Pancreas (tissue), 10 donors: Measurements from ENCODE around the gene FLRT2. TPM values are rescaled to one million over a fixed set of nuclear protein-coding genes. Genes with fewer than 3 reads are reported as not detected.

ENCODE experiments used
- ATAC-seq, 4 donors: fragments of 200-7000 bp; cut with Tn5 transposase; one replicate each; pipeline versions ENCODE4 v1.8.0 to v1.9.1; 2020; ENCODE audit warnings: mild to moderate bottlenecking in 4 of 4, moderate library complexity in 4 of 4
- DNase-seq, 6 donors: peaks; one replicate each; pipeline ENCODE4 v3.0.0-alpha.2; 2020
- FAIRE-seq: peaks from 2 replicates; lab custom pipeline; 2012; peaks lifted over from hg19 to GRCh38; lab: Jason Lieb, UNC
- H3K27ac ChIP-seq, 4 donors: fragments of 200-600 bp; sonication (generic); 1 replicate in 3 of 4; 2 replicates in 1 of 4; pipeline versions ENCODE4 v1.5.0 to v1.8.0; 2020
- H3K27me3 ChIP-seq, 4 donors: fragments of 200-600 bp; one replicate each; pipeline ENCODE4 v1.8.0; 2021
- H3K36me3 ChIP-seq, 3 donors: fragments of 200-600 bp; sonication (generic) in 1 of 3; one replicate each; pipeline versions ENCODE4 v1.5.0 to v1.8.0; 2020 to 2021
- H3K4me1 ChIP-seq, 3 donors: fragments of 200-600 bp; one replicate each; pipeline ENCODE4 v1.8.0; 2021
- H3K4me3 ChIP-seq, 4 donors: fragments of 200-600 bp; sonication (generic) in 2 of 4; one replicate each; pipeline versions ENCODE4 v1.5.0 to v1.8.0; 2020 to 2021
- H3K9me3 ChIP-seq, 4 donors: fragments of 200-600 bp; one replicate each; pipeline ENCODE4 v1.8.0; 2021
- CTCF ChIP-seq, 4 donors: fragments of 200-600 bp; sonication (generic) in 3 of 4; IDR thresholded peaks; one replicate each; pipeline versions ENCODE4 v1.5.0 to v1.8.0; 2021; ENCODE audit warnings: antibody characterized with exemption in 4 of 4
- WGBS, 2 donors: extraction: QIAGEN DNeasy Blood & Tissue Kit; methylation state at CpG; one replicate each; pipeline ENCODE4 v1.1.7; 2013; 5-methylcytosine and 5-hydroxymethylcytosine counted together
- intact Hi-C, 3 donors: fragments of 100-400 bp; cut with DNase I; formaldehyde crosslinking; loops; one replicate each; pipeline versions ENCODE4 v1.11.1 to v1.14.2; 2022
- polyA plus RNA-seq, 2 donors: library from polyadenylated mRNA; stranded (reverse); fragments of 200-250 nt; gene quantifications; one replicate each; pipeline ENCODE4 v1.2.3, GENCODE V29; 2013
- total RNA-seq, 6 donors: library from RNA; stranded (reverse); fragmentation: NEBNext Ultra II Directional in 4 of 6; extraction: Animal tissue kit (Norgen Biotek cat#: 25700) in 4 of 6; gene quantifications; one replicate each; pipeline versions ENCODE4 v1.2.1 to v1.2.4, GENCODE V29; 2021 to 2023
- donor health status: healthy with polysubstance abuse.
- donor health status: DM: no; HTN: no; CAD: no; lungs with moderate emphysema.
- donor health status: DM: no; HTN: no; CAD: no.
- donor health status: control.
- donor health status: control.
- donor health status: Bipolar disorder and iron deficiency.
- donor health status: DM: yes; HTN: yes; CAD: no.
- donor health status: DM: no; HTN: no; CAD: no.
- donor health status: DM: no; HTN: no; CAD: no.
- donor health status: DM: yes; HTN: yes; CAD: no.

The FLRT2 gene
- total and polyA plus RNA-seq, 8 donors: 62.8 to 229 (median 101) TPM

GRCh38 chr14:85546390-85546789 is 16.4 kb downstream of the FLRT2 start:
- FAIRE-seq (no peak), ATAC-seq (no peak), DNase-seq (no peak)
- H3K27me3 ChIP-seq: no peaks in the 10 kb centered on the region
- peaks cover 0 to 13% (median 0%) of the 10 kb centered on the region in 3 donors for H3K36me3 ChIP-seq
- no peaks in the 10 kb centered on the region for H3K4me1 ChIP-seq
- no peak overlapping the region for H3K27ac ChIP-seq
- 63 to 74% methylated on average over 3 of the region's 3 CpGs for WGBS, 2 donors
- no peak for TF ChIP-seq CTCF (IDR thresholded peaks at IDR 0.05)
- intact Hi-C loops: no loop called here
- H3K4me3 ChIP-seq: no peak overlapping the region
- no peaks in the 10 kb centered on the region for H3K9me3 ChIP-seq

GRCh38 chr14:85549697-85550096 is 19.8 kb downstream of the FLRT2 start:
- no peaks in the 10 kb centered on the region for H3K4me1 ChIP-seq
- intact Hi-C loops: no loop called here
- 68 to 72% methylated on average over 2 of the region's 2 CpGs for WGBS, 2 donors

GRCh38 chr14:85554106-85554505 is 24.2 kb downstream of the FLRT2 start:
- intact Hi-C loops: no loop called here
- FAIRE-seq: no peak
- no peak for TF ChIP-seq CTCF (IDR thresholded peaks at IDR 0.05)

More at GRCh38 chr14:85549697-85550096, 19.8 kb downstream of the FLRT2 start:
- TF ChIP-seq CTCF (IDR thresholded peaks at IDR 0.05): no peak
- Histone ChIP-seq H3K4me3 (no peak overlapping the region), H3K36me3 (peaks cover 0 to 5% (median 0%) of the 10 kb centered on the region in 3 donors), H3K27ac (no peak overlapping the region), H3K27me3 (no peaks in the 10 kb centered on the region), H3K9me3 (no peaks in the 10 kb centered on the region)
- FAIRE-seq (no peak), ATAC-seq (no peak), DNase-seq (no peak)

GRCh38 chr14:85556267-85556666 is 26.3 kb downstream of the FLRT2 start:
- Histone ChIP-seq H3K9me3 (no peaks in the 10 kb centered on the region), H3K4me3 (no peak overlapping the region), H3K27me3 (no peaks in the 10 kb centered on the region), H3K27ac (no peak overlapping the region), H3K36me3 (peaks cover 0 to 9% (median 4%) of the 10 kb centered on the region in 3 donors), H3K4me1 (no peaks in the 10 kb centered on the region)
- WGBS, 2 donors: 93 to 97% methylated on average over 1 of the region's 1 CpG
- FAIRE-seq: no peak
- no peak for DNase-seq
- no peak for TF ChIP-seq CTCF (IDR thresholded peaks at IDR 0.05)
- no peak for ATAC-seq
- intact Hi-C loops: no loop called here

More at GRCh38 chr14:85554106-85554505, 24.2 kb downstream of the FLRT2 start:
- WGBS, 2 donors: 59 to 80% methylated on average over 3 of the region's 3 CpGs
- Histone ChIP-seq H3K4me1 (no peaks in the 10 kb centered on the region), H3K27me3 (no peaks in the 10 kb centered on the region), H3K27ac (no peak overlapping the region), H3K9me3 (no peaks in the 10 kb centered on the region), H3K36me3 (peaks cover 0 to 9% (median 0%) of the 10 kb centered on the region in 3 donors), H3K4me3 (no peak overlapping the region)
- no peak for DNase-seq
- ATAC-seq: no peak

- H3K4me1 ChIP-seq: no peaks in the 10 kb centered on the region
- no peak for TF ChIP-seq CTCF (IDR thresholded peaks at IDR 0.05)
- no peak for ATAC-seq
- H3K36me3 ChIP-seq: peaks cover 0 to 9% (median 4%) of the 10 kb centered on the region in 3 donors
- H3K27me3 ChIP-seq: no peaks in the 10 kb centered on the region
- intact Hi-C loops: no loop called here
- DNase-seq: no peak
- FAIRE-seq: no peak
- no peak overlapping the region for H3K4me3 ChIP-seq
- no peaks in the 10 kb centered on the region for H3K9me3 ChIP-seq
- WGBS, 2 donors: 46 to 51% methylated on average over 2 of the region's 2 CpGs
- H3K27ac ChIP-seq: no peak overlapping the region
These were observed 28.6 kb downstream of the FLRT2 start for GRCh38 chr14:85558505-85558904.
